HFF-Myc (cell line): ENCODE measurements around the gene CCR2.
"Not testable (repeated sequence)": the region's sequence is repeated elsewhere in the genome, so short reads cannot be mapped to it uniquely, and the experiment has no call there.

Source experiments
- DNase-seq: peaks from one replicate; pipeline ENCODE4 v3.0.0-alpha.2; 2011; ENCODE audit warnings: low read depth; ENCODE audit errors: extremely low read depth
- H3K4me3 ChIP-seq: replicated peaks from 2 replicates; pipeline ENCODE4 v1.5.1; 2011; ENCODE audit warnings: low read depth, mild to moderate bottlenecking, control low read depth, low read length
- CTCF ChIP-seq: IDR thresholded peaks from 2 replicates; pipeline ENCODE4 v1.5.1; 2012; ENCODE audit warnings: mild to moderate bottlenecking, low read depth, low read length, control low read depth; ENCODE audit errors: missing control alignments

CCR2 gene

GRCh38 chr3:46400846-46401245, 46.9 kb downstream of the CCR2 start:
- no peak for DNase-seq
- TF ChIP-seq CTCF: no peak
- H3K4me3 ChIP-seq: no peak overlapping the region

GRCh38 chr3:46401579-46401978, 47.7 kb downstream of the CCR2 start:
- no peak for TF ChIP-seq CTCF
- DNase-seq: no peak

DNA sequence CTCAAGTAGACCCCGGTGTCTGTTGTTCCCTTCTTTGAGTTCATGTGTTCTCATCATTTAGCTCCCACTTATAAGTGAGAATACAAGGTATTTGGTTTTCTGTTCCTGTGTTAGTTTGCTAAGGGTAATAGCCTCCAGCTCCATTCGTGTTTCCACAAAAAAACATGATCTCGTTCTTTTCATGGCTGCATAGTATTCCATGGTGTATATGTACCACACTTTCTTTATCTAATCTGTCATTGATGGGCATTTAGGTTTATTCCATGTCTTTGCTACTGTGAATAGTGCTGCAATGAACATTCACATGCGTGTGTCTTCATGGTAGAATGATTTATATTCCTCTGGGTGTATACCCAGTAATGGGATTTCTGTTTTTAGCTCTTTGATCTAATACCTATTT, 49.0 kb downstream of the CCR2 start:
- not testable (repeated sequence) for DNase-seq, H3K4me3 ChIP-seq

More at GRCh38 chr3:46401579-46401978, 47.7 kb downstream of the CCR2 start:
- H3K4me3 ChIP-seq: no peak overlapping the region

DNA sequence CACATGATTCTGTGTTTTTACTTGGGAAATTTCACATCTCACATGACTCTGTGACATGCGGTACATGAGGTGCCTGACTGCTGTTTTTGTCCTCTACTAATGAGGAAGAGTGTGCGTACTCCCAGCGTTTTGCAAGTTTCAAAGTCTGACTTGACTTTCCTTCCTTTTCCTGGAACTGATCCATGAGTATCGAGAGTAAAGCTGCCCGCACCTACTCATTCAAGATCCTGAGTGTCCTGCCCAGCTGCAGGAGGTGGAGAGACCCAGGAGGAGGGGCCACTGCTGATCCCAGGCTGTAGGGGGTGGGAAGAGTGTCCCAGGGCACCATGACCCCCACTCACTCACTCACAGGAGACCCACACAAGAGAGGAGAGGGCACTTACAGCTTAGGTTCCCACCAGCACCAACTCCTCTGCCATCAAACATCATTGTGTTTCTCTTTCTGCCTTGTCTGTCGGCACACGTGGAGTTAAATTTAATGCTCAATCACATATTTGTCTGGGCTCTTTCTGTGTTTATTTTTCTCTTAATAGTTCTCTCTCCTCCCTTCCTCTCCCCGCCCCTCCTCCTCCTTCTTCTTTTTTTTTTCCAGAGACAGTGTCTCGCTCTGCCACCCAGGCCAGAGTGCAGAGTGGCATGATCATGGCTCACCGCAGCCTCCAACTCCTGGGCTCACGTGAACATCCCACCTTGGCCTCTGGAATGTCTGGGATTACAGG, 51.5 kb downstream of the CCR2 start:
- no peak overlapping the region for H3K4me3 ChIP-seq
- TF ChIP-seq CTCF: no peak
- no peak for DNase-seq

DNA sequence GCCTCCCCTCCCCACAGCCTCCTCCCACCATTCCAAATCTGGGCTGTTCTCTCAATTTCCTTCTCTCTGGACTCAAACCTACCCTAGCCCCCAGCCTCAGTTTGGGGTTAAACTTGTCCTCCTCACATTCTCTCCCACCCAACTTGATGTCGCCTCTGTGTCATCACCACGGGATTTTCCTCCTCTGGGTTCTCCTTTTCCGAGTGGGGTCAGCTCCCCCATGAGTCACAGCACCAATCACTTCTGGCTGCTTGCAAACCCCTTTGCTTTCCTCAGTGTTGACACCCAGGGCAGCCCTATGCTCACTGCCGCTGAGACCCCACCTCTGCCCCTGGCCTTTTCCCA, 52.5 kb downstream of the CCR2 start:
- no peak overlapping the region for H3K4me3 ChIP-seq
- no peak for TF ChIP-seq CTCF

GRCh38 chr3:46406788-46407611, 53.1 kb downstream of the CCR2 start, which contains the start of the genes CCR5AS and CCRL2:
Gene CCR5AS, minus strand, starts transcription at chr3:46407066.
Gene CCRL2, plus strand, starts transcription at chr3:46407259. Its CDS starts 821 bp downstream, at chr3:46408080.
- H3K4me3 ChIP-seq: no peak within 1 kb of the TSS
- no peak for TF ChIP-seq CTCF
- DNase-seq: no peak

More for the DNA sequence above, 52.5 kb downstream of the CCR2 start:
- DNase-seq: no peak

DNA sequence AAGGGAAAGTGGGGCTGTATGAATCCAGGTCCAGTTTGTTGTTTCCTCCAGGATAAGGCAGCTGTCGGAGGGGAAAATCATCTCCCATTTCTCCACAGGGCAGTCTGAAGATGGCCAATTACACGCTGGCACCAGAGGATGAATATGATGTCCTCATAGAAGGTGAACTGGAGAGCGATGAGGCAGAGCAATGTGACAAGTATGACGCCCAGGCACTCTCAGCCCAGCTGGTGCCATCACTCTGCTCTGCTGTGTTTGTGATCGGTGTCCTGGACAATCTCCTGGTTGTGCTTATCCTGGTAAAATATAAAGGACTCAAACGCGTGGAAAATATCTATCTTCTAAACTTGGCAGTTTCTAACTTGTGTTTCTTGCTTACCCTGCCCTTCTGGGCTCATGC, 54.1 kb downstream of the CCR2 start:
- no peak for TF ChIP-seq CTCF
- no peak for DNase-seq
- H3K4me3 ChIP-seq: no peak overlapping the region
